ENCODE data around the gene RXRA. TPM values are rescaled to one million over a fixed set of nuclear protein-coding genes. Genes with fewer than 3 reads are reported as not detected.

Gene RXRA
- polyA plus RNA-seq, 3 donors = 15.8 to 91.0 (median 23.2) TPM

DNA sequence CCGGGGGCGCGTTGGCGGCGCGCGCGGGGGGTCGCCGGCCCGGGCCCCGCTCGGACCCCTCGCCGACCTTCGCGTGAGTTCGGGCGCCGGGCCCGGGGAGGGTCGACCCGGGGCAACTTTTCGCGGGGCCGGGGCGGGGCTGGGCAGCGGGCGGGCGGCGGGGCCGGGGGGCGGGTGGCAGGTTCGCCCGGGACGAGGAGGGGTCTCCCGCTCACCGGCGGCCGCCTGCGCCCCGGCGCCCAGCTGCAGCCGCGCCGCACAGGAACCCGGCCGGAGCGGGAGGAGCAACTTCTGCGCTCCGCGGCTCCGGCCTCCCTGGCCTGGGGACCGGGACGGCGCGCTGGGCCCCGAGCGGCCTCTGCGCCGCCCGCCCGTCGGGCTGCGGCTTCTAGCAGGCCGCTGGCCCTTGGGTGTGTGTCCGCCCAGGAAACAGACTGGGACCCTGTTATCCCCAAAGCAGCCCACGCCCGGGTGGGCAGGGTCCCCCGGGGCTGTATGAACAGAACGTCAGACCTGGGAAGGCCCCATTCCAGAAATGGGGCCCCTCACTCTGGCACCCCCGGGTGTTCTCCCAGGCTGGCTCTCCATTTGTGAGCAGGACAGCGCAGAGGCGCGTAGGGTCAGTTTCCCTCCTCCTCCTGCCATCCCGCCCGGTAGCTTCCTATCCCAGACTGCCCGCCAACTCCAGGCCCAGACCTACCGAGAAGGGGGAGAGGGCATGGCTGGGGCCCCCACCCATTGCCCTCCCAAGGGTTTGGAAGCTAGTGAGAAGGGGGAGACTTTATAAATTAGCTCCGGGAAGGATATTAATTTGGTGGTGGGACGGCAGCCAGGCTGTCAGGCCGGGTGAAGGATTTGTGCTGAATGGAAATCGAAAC is 708 bp downstream of the RXRA start:
- peaks cover 6 to 15% of the 10 kb centered on the region in 2 donors for H3K36me3 Mint-ChIP-seq
- H3K4me3 Mint-ChIP-seq = peak overlapping the region; percentile 93 to 97
- peaks cover 57 to 72% of the 10 kb centered on the region in 2 donors for H3K4me1 ChIP-seq (ENCODE audit: control insufficient read depth in 1 of 2, insufficient read depth in 2 of 2, low read length in 2 of 2)
- H3K9ac ChIP-seq (ENCODE audit: insufficient read depth, low read length, poor library complexity, severe bottlenecking) = peak overlapping the region; percentile 86
- intact Hi-C loops (cut with micrococcal nuclease) = loop anchor here (5.0 to 10.0 kb wide), 6 partner anchors 40 to 262 kb away; partner anchors contain the start of gene BRD3 (in 1 of the 2)
- peak overlapping the region; percentile 9 to 83 for H3K27ac ChIP-seq (ENCODE audit: low read depth in 1 of 2, low read length in 2 of 2)
- H3K9me3 ChIP-seq (replicated peaks in 1 of 2; ENCODE audit: control insufficient read depth in 1 of 2, insufficient read depth in 1 of 2, low read length in 2 of 2) = no peaks in the 10 kb centered on the region
- TF ChIP-seq, protein P1, sequence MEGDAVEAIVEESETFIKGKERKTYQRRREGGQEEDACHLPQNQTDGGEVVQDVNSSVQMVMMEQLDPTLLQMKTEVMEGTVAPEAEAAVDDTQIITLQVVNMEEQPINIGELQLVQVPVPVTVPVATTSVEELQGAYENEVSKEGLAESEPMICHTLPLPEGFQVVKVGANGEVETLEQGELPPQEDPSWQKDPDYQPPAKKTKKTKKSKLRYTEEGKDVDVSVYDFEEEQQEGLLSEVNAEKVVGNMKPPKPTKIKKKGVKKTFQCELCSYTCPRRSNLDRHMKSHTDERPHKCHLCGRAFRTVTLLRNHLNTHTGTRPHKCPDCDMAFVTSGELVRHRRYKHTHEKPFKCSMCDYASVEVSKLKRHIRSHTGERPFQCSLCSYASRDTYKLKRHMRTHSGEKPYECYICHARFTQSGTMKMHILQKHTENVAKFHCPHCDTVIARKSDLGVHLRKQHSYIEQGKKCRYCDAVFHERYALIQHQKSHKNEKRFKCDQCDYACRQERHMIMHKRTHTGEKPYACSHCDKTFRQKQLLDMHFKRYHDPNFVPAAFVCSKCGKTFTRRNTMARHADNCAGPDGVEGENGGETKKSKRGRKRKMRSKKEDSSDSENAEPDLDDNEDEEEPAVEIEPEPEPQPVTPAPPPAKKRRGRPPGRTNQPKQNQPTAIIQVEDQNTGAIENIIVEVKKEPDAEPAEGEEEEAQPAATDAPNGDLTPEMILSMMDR (IDR thresholded peaks at IDR 0.05) = no peak
- no peaks in the 10 kb centered on the region for H3K9me3 Mint-ChIP-seq
- peak overlapping the region in 6 of 7 donors; percentile 68 to 89 (median 78) for H3K27ac Mint-ChIP-seq
- H3K27me3 ChIP-seq (ENCODE audit: control insufficient read depth in 2 of 2, insufficient read depth in 2 of 2, low read length in 2 of 2) = peaks cover 0 to 6% of the 10 kb centered on the region in 2 donors
- DNase-seq = peak in 2 of 3 donors; percentile 20 to 25
- peaks cover 53% of the 10 kb centered on the region for H3K79me2 ChIP-seq (ENCODE audit: insufficient read depth, low read length)
- peak overlapping the region; percentile 61 to 97 (median 74) for H3K4me3 ChIP-seq (replicated peaks in 1 of 3; ENCODE audit: low read depth in 2 of 3, low read length in 3 of 3)
- peaks cover 52% of the 10 kb centered on the region for H4K20me1 ChIP-seq (ENCODE audit: insufficient read depth, low read length)
- H3K36me3 ChIP-seq (replicated peaks in 1 of 2; ENCODE audit: control insufficient read depth in 1 of 2, insufficient read depth in 2 of 2, low read length in 2 of 2) = no peaks in the 10 kb centered on the region
- under 1% methylated on average over 69 of the region's 83 CpGs for WGBS (ENCODE audit: insufficient coverage)
- H3K4me1 Mint-ChIP-seq = peaks cover 60% of the 10 kb centered on the region
- H2AFZ ChIP-seq (ENCODE audit: insufficient read depth, low read depth, low read length, poor library complexity, severe bottlenecking) = no peak overlapping the region
- H3K27me3 Mint-ChIP-seq (ENCODE audit: low read depth in 3 of 3) = peaks cover 16 to 21% (median 18%) of the 10 kb centered on the region in 3 donors
- peak overlapping the region; percentile 99 for H3K4me2 ChIP-seq (replicated peaks; ENCODE audit: extremely low read depth, low read length, poor library complexity, severe bottlenecking)

- Histone ChIP-seq H3K4me3 (replicated peaks in 1 of 3; ENCODE audit: low read depth in 2 of 3, low read length in 3 of 3) (peak overlapping the region; percentile 61 to 97 (median 74)), H3K4me2 (replicated peaks; ENCODE audit: extremely low read depth, low read length, poor library complexity, severe bottlenecking) (peak overlapping the region; percentile 99), H3K27ac (ENCODE audit: low read depth in 1 of 2, low read length in 2 of 2) (peak overlapping the region in 1 of 2 donors; percentile 83), H2AFZ (ENCODE audit: insufficient read depth, low read depth, low read length, poor library complexity, severe bottlenecking) (no peak overlapping the region), H3K4me1 (ENCODE audit: control insufficient read depth in 1 of 2, insufficient read depth in 2 of 2, low read length in 2 of 2) (peaks cover 65 to 80% of the 10 kb centered on the region in 2 donors), H3K36me3 (replicated peaks in 1 of 2; ENCODE audit: control insufficient read depth in 1 of 2, insufficient read depth in 2 of 2, low read length in 2 of 2) (no peaks in the 10 kb centered on the region), H4K20me1 (ENCODE audit: insufficient read depth, low read length) (peaks cover 60% of the 10 kb centered on the region), H3K9me3 (replicated peaks in 1 of 2; ENCODE audit: control insufficient read depth in 1 of 2, insufficient read depth in 1 of 2, low read length in 2 of 2) (no peaks in the 10 kb centered on the region), H3K79me2 (ENCODE audit: insufficient read depth, low read length) (peaks cover 61% of the 10 kb centered on the region), H3K27me3 (ENCODE audit: control insufficient read depth in 2 of 2, insufficient read depth in 2 of 2, low read length in 2 of 2) (peaks cover 0 to 2% of the 10 kb centered on the region in 2 donors), H3K9ac (ENCODE audit: insufficient read depth, low read length, poor library complexity, severe bottlenecking) (peak overlapping the region; percentile 86)
- TF ChIP-seq, protein P1 (IDR thresholded peaks at IDR 0.05) = no peak
- DNase-seq = no peak
- WGBS (ENCODE audit: insufficient coverage) = 73% methylated on average over 7 of the region's 10 CpGs
- intact Hi-C loops (cut with micrococcal nuclease) = loop anchor here (5.0 to 10.0 kb wide), 6 partner anchors 40 to 263 kb away; partner anchors contain the start of gene BRD3 (in 1 of the 2)
- H3K4me3 Mint-ChIP-seq = peak overlapping the region; percentile 93 to 97
- H3K9me3 Mint-ChIP-seq = no peaks in the 10 kb centered on the region
- peaks cover 64% of the 10 kb centered on the region for H3K4me1 Mint-ChIP-seq
- H3K36me3 Mint-ChIP-seq = peaks cover 6 to 15% of the 10 kb centered on the region in 2 donors
- peak overlapping the region in 3 of 7 donors; percentile 40 to 82 (median 76) for H3K27ac Mint-ChIP-seq
- peaks cover 10 to 13% (median 12%) of the 10 kb centered on the region in 3 donors for H3K27me3 Mint-ChIP-seq (ENCODE audit: low read depth in 3 of 3)
Measured at GRCh38 chr9:134327671-134328231, 1.5 kb downstream of the RXRA start.
